PC-9 (cell line): ENCODE data around the gene TAS2R38. TPM values are rescaled to one million over a fixed set of nuclear protein-coding genes. Genes with fewer than 3 reads are reported as not detected.

Experiments used
- BruUV-seq: library from RNA; stranded (reverse); fragments of 400-500 nt; replicated peaks from 2 replicates; lab custom pipeline; 2021; lab: Mats Ljungman, UMichigan
- CTCF ChIA-PET: fragments of 300-600 bp; sonication (Branson Sonifier 250); formaldehyde crosslinking; loops from one replicate; lab custom pipeline; 2022; ENCODE audit warnings: antibody characterized with exemption; lab: Charles Lee
- POLR2A ChIA-PET: fragments of 300-600 bp; sonication (Branson Sonifier 250); formaldehyde crosslinking; loops from one replicate; lab custom pipeline; 2022; ENCODE audit warnings: antibody characterized with exemption; ENCODE audit not compliant: unreplicated experiment; lab: Charles Lee
- DNase-seq, 2 experiments: peaks; one replicate each; pipeline versions ENCODE4 v3.0.0 to v3.0.0-alpha.2; 2015 to 2022; ENCODE audit warnings: mixed read lengths in 1 of 2
- H2AFZ ChIP-seq: fragments of 200-600 bp; sonication (generic); 2 replicates; pipeline ENCODE4 v1.8.1; 2017; ENCODE audit warnings: antibody characterized with exemption
- H3F3A ChIP-seq: fragments of 200-600 bp; sonication (generic); 2 replicates; pipeline ENCODE4 v1.8.1; 2017; ENCODE audit warnings: antibody characterized with exemption, mild to moderate bottlenecking, low read depth; ENCODE audit not compliant: insufficient read depth
- H3K27ac ChIP-seq: fragments of 200-600 bp; sonication (generic); 2 replicates; pipeline ENCODE4 v1.6.1; 2016; ENCODE audit warnings: mixed run types
- H3K27me3 ChIP-seq: fragments of 200-600 bp; sonication (generic); 2 replicates; pipeline ENCODE4 v1.6.1; 2016; ENCODE audit warnings: low read depth, mixed run types; ENCODE audit not compliant: insufficient read depth
- H3K36me3 ChIP-seq: fragments of 200-600 bp; sonication (generic); 2 replicates; pipeline ENCODE4 v1.6.1; 2016; ENCODE audit warnings: low read depth, mixed run types
- H3K4me1 ChIP-seq: fragments of 200-600 bp; sonication (generic); replicated peaks from 2 replicates; pipeline ENCODE4 v1.6.1; 2016; ENCODE audit warnings: mixed run types; ENCODE audit not compliant: insufficient read depth
- H3K4me2 ChIP-seq: fragments of 200-600 bp; sonication (generic); 2 replicates; pipeline ENCODE4 v1.6.1; 2017; ENCODE audit warnings: mixed run types
- H3K4me3 ChIP-seq: fragments of 200-600 bp; sonication (generic); 2 replicates; pipeline ENCODE4 v1.6.1; 2016; ENCODE audit warnings: mixed run types
- H3K79me2 ChIP-seq: fragments of 200-600 bp; sonication (generic); 2 replicates; pipeline ENCODE4 v1.6.1; 2017; ENCODE audit warnings: low read depth, mixed run types
- H3K9me2 ChIP-seq: fragments of 200-600 bp; sonication (generic); 2 replicates; pipeline ENCODE4 v1.8.1; 2017; ENCODE audit warnings: mild to moderate bottlenecking; ENCODE audit not compliant: insufficient read depth
- H3K9me3 ChIP-seq: fragments of 200-600 bp; sonication (generic); 2 replicates; pipeline ENCODE4 v1.8.1; 2016; ENCODE audit warnings: low read depth; ENCODE audit not compliant: insufficient read depth
- H4K20me1 ChIP-seq: fragments of 200-600 bp; sonication (generic); 2 replicates; pipeline ENCODE4 v1.8.1; 2017; ENCODE audit not compliant: insufficient read depth
- CTCF ChIP-seq: fragments of 200-600 bp; sonication (generic); conservative IDR thresholded peaks from 2 replicates; pipeline ENCODE4 v1.6.1; 2017; ENCODE audit warnings: mixed run types, antibody characterized with exemption, mild to moderate bottlenecking, moderate library complexity
- EZH2 ChIP-seq: fragments of 200-600 bp; sonication (generic); IDR thresholded peaks from 2 replicates; pipeline ENCODE4 v1.8.0; 2017; ENCODE audit warnings: antibody characterized with exemption, low read depth
- intact Hi-C: fragments of 100-400 bp; cut with micrococcal nuclease; formaldehyde crosslinking; loops from one replicate; pipeline ENCODE4 v1.10.0; 2022; ENCODE audit not compliant: unreplicated experiment
- total RNA-seq: library from RNA; stranded (reverse); gene quantifications from 2 replicates; pipeline ENCODE4 v1.2.3, GENCODE V29; 2021

The TAS2R38 gene
- total RNA-seq, 1 experiment from 2014 or later, result not detected

DNA sequence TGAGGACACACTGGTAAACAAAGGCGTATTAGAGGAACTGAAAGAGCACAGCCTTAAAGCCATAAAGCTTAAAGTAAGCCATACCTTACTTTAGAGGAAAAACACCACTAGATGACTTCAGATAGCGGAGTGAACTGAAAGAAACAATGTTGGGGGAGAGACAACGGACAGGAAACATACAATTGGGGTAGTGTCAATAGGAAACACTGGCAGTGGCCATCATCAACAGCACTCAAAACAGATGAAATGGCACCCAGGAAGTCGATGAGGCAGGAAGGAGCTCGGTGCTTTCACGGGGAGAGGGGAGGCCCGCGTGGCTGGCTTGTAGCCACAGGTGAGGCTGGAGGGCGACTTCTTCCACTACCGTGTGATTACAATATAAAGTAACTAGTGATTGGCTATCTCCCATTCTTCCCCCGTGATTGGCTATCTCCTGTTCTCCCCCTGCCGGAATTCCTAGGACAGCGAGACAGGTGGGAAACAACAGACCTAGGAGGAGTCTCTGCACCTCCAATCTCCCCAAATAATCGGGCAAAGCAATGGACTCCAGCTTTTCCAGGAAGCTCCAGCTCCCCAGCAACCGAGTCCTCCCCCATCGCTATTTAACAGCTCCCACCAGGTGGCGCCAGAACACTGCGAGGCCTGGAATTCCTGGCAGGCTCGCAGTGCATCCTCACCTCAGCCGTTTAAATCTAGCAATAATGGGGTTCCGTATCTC is 2.4 kb upstream of the TAS2R38 start:
- intact Hi-C loops, result loop anchor here (1.0 to 10.0 kb wide), 15 partner anchors 50 to 1029 kb away; no protein-coding TSS in a partner anchor

DNA sequence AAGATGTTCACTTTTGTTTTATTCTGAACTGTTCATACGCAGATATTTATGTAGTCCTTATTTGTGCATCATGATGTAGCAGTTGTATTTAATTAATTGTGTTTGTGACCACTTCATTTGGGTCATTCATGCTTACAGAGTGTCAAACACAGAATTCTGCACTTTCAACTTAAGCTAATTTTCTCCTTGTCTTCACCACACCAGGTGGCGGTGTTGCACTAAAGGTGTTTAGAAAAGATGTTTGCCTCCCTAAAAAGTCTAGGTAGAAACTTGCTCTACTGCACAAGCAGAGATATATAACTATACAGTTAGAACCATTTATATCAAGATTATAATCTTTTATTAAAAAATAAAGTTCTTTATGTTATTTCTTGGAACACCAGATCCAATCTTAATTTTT is 1.3 kb upstream of the TAS2R38 start:
- no peak overlapping the region for H3K4me2 ChIP-seq
- H3K9me3 ChIP-seq, result no peaks in the 10 kb centered on the region
- TF ChIP-seq CTCF (peak; percentile 69), EZH2 (no peak)
- H3K9me2 ChIP-seq, result no peaks in the 10 kb centered on the region
- no peak overlapping the region for H2AFZ ChIP-seq
- intact Hi-C loops, result loop anchor here (2.0 to 10.0 kb wide), 8 partner anchors 320 to 1030 kb away; no protein-coding TSS in a partner anchor
- H3K4me3 ChIP-seq, result no peak overlapping the region
- H3K4me1 ChIP-seq, result no peaks in the 10 kb centered on the region; the same call in 1 of the 2 replicates
- no peaks in the 10 kb centered on the region for H3K36me3 ChIP-seq
- H4K20me1 ChIP-seq, result no peaks in the 10 kb centered on the region
- ChIA-PET CTCF (interaction anchor here (0.5 to 1.3 kb wide), 9 partner anchors 14 to 1405 kb away, joined by 3 to 8 read pairs (median 4); no protein-coding TSS in a partner anchor), POLR2A (no interaction called here)
- no peak overlapping the region for H3K27ac ChIP-seq
- no peaks in the 10 kb centered on the region for H3F3A ChIP-seq
- no peaks in the 10 kb centered on the region for H3K27me3 ChIP-seq
- BruUV-seq, result no TSS peak
- H3K79me2 ChIP-seq, result no peaks in the 10 kb centered on the region
- peak in 1 of 2 experiments; percentile 40 for DNase-seq

More for the DNA sequence above, 2.4 kb upstream of the TAS2R38 start:
- no peaks in the 10 kb centered on the region for H3F3A ChIP-seq
- peak overlapping the region; percentile 75 for H2AFZ ChIP-seq
- no peaks in the 10 kb centered on the region for H4K20me1 ChIP-seq
- no peaks in the 10 kb centered on the region; the same call in 1 of the 2 replicates for H3K4me1 ChIP-seq
- no peak overlapping the region for H3K4me3 ChIP-seq
- no peak overlapping the region for H3K27ac ChIP-seq
- peak; percentile 44 to 86 for DNase-seq
- TF ChIP-seq CTCF (peak; percentile 96), EZH2 (no peak)
- no peaks in the 10 kb centered on the region for H3K9me2 ChIP-seq
- H3K4me2 ChIP-seq, result peak overlapping the region; percentile 51
- H3K27me3 ChIP-seq, result no peaks in the 10 kb centered on the region
- H3K79me2 ChIP-seq, result no peaks in the 10 kb centered on the region
- POLR2A ChIA-PET, result no interaction called here
- no peaks in the 10 kb centered on the region for H3K9me3 ChIP-seq
- H3K36me3 ChIP-seq, result no peaks in the 10 kb centered on the region
- CTCF ChIA-PET, result interaction anchor here (0.5 to 1.5 kb wide), 15 partner anchors 9 to 1273 kb away, joined by 3 to 12 read pairs (median 3); no protein-coding TSS in a partner anchor
- BruUV-seq, result no TSS peak

DNA sequence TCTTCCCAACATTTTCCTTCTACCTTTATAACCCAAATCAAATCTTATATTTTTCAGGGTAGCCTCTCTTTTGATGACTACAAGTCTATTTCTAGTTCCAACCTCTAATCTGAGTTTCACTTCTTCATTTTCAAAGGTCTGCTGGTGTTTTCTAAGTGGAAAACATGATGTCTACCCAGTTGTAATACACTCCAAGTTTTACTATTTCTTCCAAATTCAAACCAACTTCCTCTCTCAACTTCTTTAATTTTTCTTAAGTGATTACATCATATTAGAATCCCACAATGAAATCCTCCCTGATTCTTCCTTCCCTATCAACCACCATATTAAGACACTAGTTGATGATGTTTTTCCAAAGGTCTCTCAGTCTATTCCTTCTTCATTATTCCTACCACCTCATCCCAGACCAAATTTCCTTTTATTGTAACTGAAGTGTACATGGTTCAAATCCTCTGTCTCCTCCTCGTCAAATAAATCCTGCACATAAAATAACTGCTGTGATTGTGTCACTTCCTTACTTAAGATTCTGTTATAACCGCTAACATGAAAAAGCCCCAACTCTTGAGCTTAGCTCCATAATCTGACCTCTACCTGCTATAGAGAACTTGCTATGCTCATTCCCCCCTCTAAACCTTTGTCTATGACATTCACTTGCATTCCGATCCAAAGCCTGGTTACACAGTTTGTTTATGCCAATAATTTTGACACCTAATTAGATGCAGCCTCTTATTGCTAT is 12.7 kb downstream of the TAS2R38 start:
- no TSS peak for BruUV-seq
- no peak overlapping the region for H3K27ac ChIP-seq
- no peaks in the 10 kb centered on the region for H3K9me3 ChIP-seq

More for the DNA sequence above, 12.7 kb downstream of the TAS2R38 start:
- intact Hi-C loops, result no loop called here
- ChIA-PET CTCF (no interaction called here), POLR2A (no interaction called here)
- H3K4me3 ChIP-seq, result no peak overlapping the region
- TF ChIP-seq CTCF (no peak), EZH2 (no peak)
- H2AFZ ChIP-seq, result no peak overlapping the region
- no peak for DNase-seq
- H3K4me2 ChIP-seq, result no peak overlapping the region
- no peaks in the 10 kb centered on the region for H3K27me3 ChIP-seq
- no peaks in the 10 kb centered on the region for H3K9me2 ChIP-seq
- H3K79me2 ChIP-seq, result no peaks in the 10 kb centered on the region
- no peaks in the 10 kb centered on the region for H4K20me1 ChIP-seq
- no peaks in the 10 kb centered on the region for H3K36me3 ChIP-seq
- H3F3A ChIP-seq, result no peaks in the 10 kb centered on the region
- H3K4me1 ChIP-seq, result no peaks in the 10 kb centered on the region
